GM19025 (cell line): ENCODE measurements around the gene NUBPL.

ENCODE experiments used
- ATAC-seq: cut with Tn5 transposase; IDR thresholded peaks from one replicate; pipeline ENCODE4 v1.9.1; 2021; ENCODE audit warnings: mild to moderate bottlenecking, low read depth, moderate library complexity; ENCODE audit not compliant: unreplicated experiment

NUBPL gene

GRCh38 chr14:31898838-31899528 is 337.8 kb downstream of the NUBPL start:
- no peak for ATAC-seq

GRCh38 chr14:31902002-31902401 is 340.8 kb downstream of the NUBPL start:
- ATAC-seq: no peak

DNA sequence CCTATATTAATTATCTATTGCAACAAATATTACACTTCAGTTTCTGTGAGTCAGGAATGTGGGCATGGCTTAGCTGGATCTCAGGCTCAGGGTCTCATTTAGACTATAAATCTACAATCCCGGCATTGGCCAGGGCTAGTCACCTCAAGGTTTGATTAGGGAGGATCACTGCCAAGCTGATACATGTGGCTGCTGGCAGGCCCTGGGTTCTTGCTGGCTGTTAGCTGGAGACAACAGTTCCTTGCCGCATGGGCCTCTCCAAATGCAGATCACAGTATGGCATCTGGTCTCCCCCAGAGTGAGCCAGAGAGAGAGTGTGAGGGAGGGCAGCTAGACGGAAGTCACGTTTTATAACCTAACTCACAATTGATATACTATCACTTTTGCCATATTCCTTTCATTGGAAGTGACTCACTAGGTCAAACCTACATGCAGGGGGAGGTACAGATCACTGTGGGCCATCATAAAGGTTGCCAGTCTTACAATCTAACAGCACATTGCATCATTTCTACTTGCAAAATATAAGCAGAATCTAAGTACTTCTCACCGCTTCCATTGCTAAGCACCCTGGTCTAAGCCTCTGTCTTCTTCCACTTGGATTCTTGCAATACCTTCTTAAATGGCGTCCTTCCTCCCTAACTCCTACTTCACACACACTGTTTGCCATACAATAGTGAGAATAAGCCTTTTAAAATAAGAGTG is 341.9 kb downstream of the NUBPL start:
- ATAC-seq: no peak

DNA sequence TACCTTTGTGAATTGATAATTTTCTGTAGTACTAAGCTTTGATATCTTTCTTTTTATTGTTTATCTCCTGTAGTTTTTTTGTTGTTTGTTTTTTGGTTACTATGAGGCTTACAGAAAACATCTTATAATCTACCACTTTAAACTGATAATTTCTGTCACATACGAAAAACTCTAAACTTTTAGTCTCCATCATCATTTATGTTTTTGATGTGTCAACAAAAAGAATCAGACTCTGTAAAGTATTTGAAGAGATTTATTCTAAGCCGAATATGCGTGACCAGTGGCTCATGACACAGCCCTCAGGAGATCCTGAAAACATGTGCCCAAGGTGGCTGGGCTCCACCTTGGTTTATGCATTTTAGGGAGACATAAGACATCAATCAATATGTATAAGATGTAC is 348.8 kb downstream of the NUBPL start:
- ATAC-seq: no peak
